GM18499 (cell line): ENCODE measurements around the gene CASS4.
"Not testable (repeated sequence)": the region's sequence is repeated elsewhere in the genome, so short reads cannot be mapped to it uniquely, and the experiment has no call there.

ENCODE experiments used
- ATAC-seq: cut with Tn5 transposase; IDR thresholded peaks from one replicate; pipeline ENCODE4 v1.9.1; 2021; ENCODE audit warnings: moderate number of reproducible peaks; ENCODE audit not compliant: insufficient read depth, unreplicated experiment

The CASS4 gene

GRCh38 chr20:56411759-56412472 lies at the start of gene CASS4:
CASS4 (plus strand) TSS chr20:56412260; CDS start chr20:56412459, 199 bp downstream.
- no peak for ATAC-seq

- ATAC-seq, result no peak
Observed at GRCh38 chr20:56362833-56363413, 49.1 kb upstream of the CASS4 start.

- no peak for ATAC-seq
Observed at GRCh38 chr20:56363491-56363890, 48.6 kb upstream of the CASS4 start.

- no peak for ATAC-seq
Observed at GRCh38 chr20:56368351-56369134, 43.5 kb upstream of the CASS4 start.

GRCh38 chr20:56369179-56369578 lies 42.9 kb upstream of the CASS4 start:
- ATAC-seq, result no peak

GRCh38 chr20:56371977-56372376 lies 40.1 kb upstream of the CASS4 start:
- no peak for ATAC-seq

GRCh38 chr20:56372850-56373249 lies 39.2 kb upstream of the CASS4 start:
- ATAC-seq, result no peak

- peak; percentile 50 for ATAC-seq
Observed at GRCh38 chr20:56373942-56374341, 38.1 kb upstream of the CASS4 start.

- no peak for ATAC-seq
Observed at GRCh38 chr20:56376331-56376730, 35.7 kb upstream of the CASS4 start.

- no peak for ATAC-seq
Observed at GRCh38 chr20:56378386-56378785, 33.7 kb upstream of the CASS4 start.

- no peak for ATAC-seq
Observed at GRCh38 chr20:56380375-56380774, 31.7 kb upstream of the CASS4 start.

GRCh38 chr20:56381501-56381900 lies 30.6 kb upstream of the CASS4 start:
- ATAC-seq, result no peak

GRCh38 chr20:56382696-56383095 lies 29.4 kb upstream of the CASS4 start:
- ATAC-seq, result no peak

GRCh38 chr20:56383334-56383733 lies 28.7 kb upstream of the CASS4 start:
- no peak for ATAC-seq

GRCh38 chr20:56385130-56385529 lies 26.9 kb upstream of the CASS4 start:
- no peak for ATAC-seq

GRCh38 chr20:56386219-56386618 lies 25.8 kb upstream of the CASS4 start:
- no peak for ATAC-seq

GRCh38 chr20:56388882-56389281 lies 23.2 kb upstream of the CASS4 start:
- no peak for ATAC-seq

- ATAC-seq, result no peak
Observed at GRCh38 chr20:56389807-56390206, 22.3 kb upstream of the CASS4 start.

GRCh38 chr20:56390396-56390795 lies 21.7 kb upstream of the CASS4 start:
- ATAC-seq, result not testable (repeated sequence)

- ATAC-seq, result no peak
Observed at GRCh38 chr20:56391037-56391436, 21.0 kb upstream of the CASS4 start.

GRCh38 chr20:56391596-56392131 lies 20.4 kb upstream of the CASS4 start:
- no peak for ATAC-seq
